Naive thymus-derived CD4-positive, alpha-beta T cell (primary cell): ENCODE measurements around the gene DYRK3. TPM values are rescaled to one million over a fixed set of nuclear protein-coding genes. Genes with fewer than 3 reads are reported as not detected.

Experiments used
- ATAC-seq: fragments of 150-1000 bp; cut with Tn5 transposase; 2 replicates; pipeline ENCODE4 v1.10.0; 2021; ENCODE audit warnings: mild to moderate bottlenecking, moderate library complexity
- CTCF ChIA-PET: fragments of 350-600 bp; sonication (Branson Sonifier 250); formaldehyde crosslinking; loops from one replicate; lab custom pipeline; 2021; ENCODE audit warnings: antibody characterized with exemption; lab: Charles Lee
- POLR2A ChIA-PET: fragments of 350-600 bp; sonication (Branson Sonifier 250); formaldehyde crosslinking; loops from one replicate; lab custom pipeline; 2021; ENCODE audit warnings: antibody characterized with exemption, inconsistent platforms; lab: Charles Lee
- DNase-seq, 9 donors: peaks; one replicate each; pipeline versions ENCODE4 v3.0.0 to v3.0.0-alpha.2; 2020 to 2022; ENCODE audit warnings: mixed read lengths in 1 of 9
- H3K27ac ChIP-seq: one replicate; pipeline ENCODE4 v1.7.0; 2013; ENCODE audit warnings: mild to moderate bottlenecking, low read depth, low read length, moderate library complexity
- H3K27me3 ChIP-seq, 2 donors: one replicate each; pipeline ENCODE4 v1.7.0; 2013; ENCODE audit warnings: low read length in 2 of 2, mild to moderate bottlenecking in 2 of 2, moderate library complexity in 2 of 2; ENCODE audit not compliant: control insufficient read depth in 2 of 2, insufficient read depth in 2 of 2
- H3K36me3 ChIP-seq, 3 experiments: 1 replicate in 2 of 3; 2 replicates in 1 of 3; pipeline ENCODE4 v1.7.0; 2013; ENCODE audit warnings: low read length in 3 of 3, mild to moderate bottlenecking in 3 of 3, moderate library complexity in 1 of 3; ENCODE audit not compliant: insufficient read depth in 3 of 3, control insufficient read depth in 2 of 3
- H3K4me1 ChIP-seq, 2 donors: one replicate each; pipeline ENCODE4 v1.7.0; 2013; ENCODE audit warnings: low read length in 2 of 2, mild to moderate bottlenecking in 2 of 2, moderate library complexity in 1 of 2; ENCODE audit not compliant: control insufficient read depth in 2 of 2, insufficient read depth in 2 of 2
- H3K4me3 ChIP-seq: 2 replicates; pipeline ENCODE4 v1.7.0; 2013; ENCODE audit warnings: mild to moderate bottlenecking, low read length
- H3K9me3 ChIP-seq, 3 experiments: 1 replicate in 2 of 3; 2 replicates in 1 of 3; pipeline ENCODE4 v1.7.0; 2013; ENCODE audit warnings: low read length in 3 of 3; ENCODE audit not compliant: control insufficient read depth in 2 of 3
- H3K27ac Mint-ChIP-seq, 9 donors: one replicate each; pipeline ENCODE4 v1.8.0; 2020 to 2022; ENCODE audit warnings: mixed read lengths in 9 of 9, mild to moderate bottlenecking in 8 of 9, moderate library complexity in 5 of 9, inconsistent platforms in 2 of 9
- H3K27me3 Mint-ChIP-seq, 5 donors: one replicate each; pipeline ENCODE4 v1.8.0; 2021 to 2022; ENCODE audit warnings: mixed read lengths in 5 of 5, mild to moderate bottlenecking in 1 of 5
- H3K36me3 Mint-ChIP-seq, 5 donors: one replicate each; pipeline ENCODE4 v1.8.0; 2020 to 2022; ENCODE audit warnings: mixed read lengths in 5 of 5, mild to moderate bottlenecking in 3 of 5, inconsistent platforms in 1 of 5
- H3K4me1 Mint-ChIP-seq, 7 donors: one replicate each; pipeline ENCODE4 v1.8.0; 2020 to 2022; ENCODE audit warnings: mixed read lengths in 7 of 7, mild to moderate bottlenecking in 3 of 7, inconsistent platforms in 1 of 7
- H3K4me3 Mint-ChIP-seq, 10 donors: one replicate each; pipeline ENCODE4 v1.8.0; 2020 to 2022; ENCODE audit warnings: mild to moderate bottlenecking in 10 of 10, mixed read lengths in 10 of 10, moderate library complexity in 6 of 10, inconsistent platforms in 2 of 10
- H3K9me3 Mint-ChIP-seq, 11 donors: one replicate each; pipeline ENCODE4 v1.8.0; 2020 to 2022; ENCODE audit warnings: mixed read lengths in 11 of 11, mild to moderate bottlenecking in 4 of 11, inconsistent platforms in 1 of 11, moderate library complexity in 1 of 11
- intact Hi-C, 2 donors: fragments of 100-400 bp; cut with micrococcal nuclease; formaldehyde crosslinking; loops; one replicate each; pipeline ENCODE4 v1.15.1; 2023
- polyA plus RNA-seq, 2 donors: library from polyadenylated mRNA; unstranded; fragments of 300-500 nt; fragmentation: Illumina TruSeq; gene quantifications; one replicate each; pipeline ENCODE4 v1.2.3, GENCODE V29; 2021
- total RNA-seq, 6 experiments: library from RNA in 5 of 6; stranded (reverse) in 5 of 6; gene quantifications; 1 replicate in 5 of 6; 2 replicates in 1 of 6; pipeline ENCODE4 v1.2.3 and lab custom pipeline; 2021 to 2026

The DYRK3 gene
- total and polyA plus RNA-seq, 7 experiments from 2014 or later, result 0.22 to 8.2 (median 0.69) TPM; not detected in 2

DNA sequence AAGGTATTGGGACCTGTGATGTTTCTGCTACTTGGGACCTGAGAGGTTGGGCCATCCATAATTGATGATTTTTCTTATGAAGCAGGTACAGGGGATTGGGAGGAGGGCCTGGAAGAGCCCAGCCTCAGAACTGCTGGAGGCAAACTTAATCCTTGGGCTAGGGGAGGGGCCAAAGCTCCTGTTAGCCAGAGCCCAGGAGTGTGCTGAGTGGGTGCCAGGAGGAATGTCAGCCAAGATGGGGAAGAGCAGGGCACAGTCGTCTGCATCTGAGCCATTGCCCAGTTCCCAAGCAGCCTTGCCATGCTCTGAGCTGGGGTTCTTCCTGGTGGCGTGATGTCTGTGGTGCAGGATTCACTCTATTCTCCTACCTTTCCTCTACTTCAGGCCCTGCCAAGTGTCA lies 55.2 kb downstream of the DYRK3 start:
- H3K4me1 Mint-ChIP-seq, result peaks cover 51 to 88% (median 85%) of the 10 kb centered on the region in 7 donors
- POLR2A ChIA-PET, result interaction anchor here (0.7 to 1.3 kb wide), 3 partner anchors 19 to 718 kb away, joined by 3 read pairs; no protein-coding TSS in a partner anchor
- intact Hi-C loops, result no loop called here
- Histone ChIP-seq H3K36me3 (peaks cover 0 to 8% (median 4%) of the 10 kb centered on the region in 3 experiments), H3K27ac (no peak overlapping the region), H3K4me1 (peaks cover 12 to 48% of the 10 kb centered on the region in 2 donors), H3K4me3 (no peak overlapping the region), H3K27me3 (no peaks in the 10 kb centered on the region), H3K9me3 (no peaks in the 10 kb centered on the region)
- DNase-seq (no peak), ATAC-seq (no peak)
- peak overlapping the region in 1 of 10 donors; percentile 29 for H3K4me3 Mint-ChIP-seq
- H3K36me3 Mint-ChIP-seq, result peaks cover 0 to 19% (median 3%) of the 10 kb centered on the region in 5 donors
- no peak overlapping the region for H3K27ac Mint-ChIP-seq
- peaks cover 0 to 2% (median 0%) of the 10 kb centered on the region in 11 donors for H3K9me3 Mint-ChIP-seq
- no peaks in the 10 kb centered on the region for H3K27me3 Mint-ChIP-seq
- CTCF ChIA-PET, result no interaction called here

DNA sequence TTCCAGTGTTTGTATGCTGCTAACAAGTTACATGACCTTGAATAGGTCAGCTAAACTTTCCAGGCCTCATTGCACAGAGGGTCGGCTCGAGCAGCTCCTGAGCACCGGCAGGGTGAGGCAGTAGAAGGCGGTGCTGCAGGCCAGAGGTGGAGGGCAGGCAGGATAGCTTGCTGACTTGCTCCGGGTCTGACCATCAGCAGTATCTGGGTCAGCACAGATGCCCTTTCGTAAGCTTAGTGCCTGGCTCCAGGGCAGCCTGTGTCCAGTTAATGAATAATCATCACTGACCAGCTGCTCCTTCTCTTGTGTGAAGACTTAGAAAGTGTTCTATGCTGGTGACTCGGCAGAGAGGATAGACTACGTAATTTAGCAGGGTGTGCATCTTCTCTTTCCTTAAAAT lies 56.3 kb downstream of the DYRK3 start:
- ATAC-seq (no peak), DNase-seq (no peak)
- CTCF ChIA-PET, result interaction anchor here (1.5 kb wide), 1 partner anchor 291 kb away, joined by 5 read pairs; no protein-coding TSS in a partner anchor
- POLR2A ChIA-PET, result interaction anchor here (1.3 kb wide), 1 partner anchor 18 kb away, joined by 3 read pairs; no protein-coding TSS in a partner anchor
- H3K4me1 ChIP-seq, result peaks cover 12 to 46% of the 10 kb centered on the region in 2 donors
- intact Hi-C loops, result no loop called here
- Mint-ChIP-seq H3K27me3 (no peaks in the 10 kb centered on the region), H3K27ac (peak overlapping the region in 2 of 9 donors; percentile 8 to 40), H3K4me1 (peaks cover 58 to 95% (median 88%) of the 10 kb centered on the region in 7 donors), H3K4me3 (no peak overlapping the region), H3K36me3 (peaks cover 2 to 28% (median 8%) of the 10 kb centered on the region in 5 donors), H3K9me3 (peaks cover 0 to 2% (median 0%) of the 10 kb centered on the region in 11 donors)
- H3K36me3 ChIP-seq, result peaks cover 0 to 17% (median 4%) of the 10 kb centered on the region in 3 experiments
- H3K9me3 ChIP-seq, result no peaks in the 10 kb centered on the region
- H3K27me3 ChIP-seq, result no peaks in the 10 kb centered on the region
- H3K27ac ChIP-seq, result no peak overlapping the region
- H3K4me3 ChIP-seq, result no peak overlapping the region

DNA sequence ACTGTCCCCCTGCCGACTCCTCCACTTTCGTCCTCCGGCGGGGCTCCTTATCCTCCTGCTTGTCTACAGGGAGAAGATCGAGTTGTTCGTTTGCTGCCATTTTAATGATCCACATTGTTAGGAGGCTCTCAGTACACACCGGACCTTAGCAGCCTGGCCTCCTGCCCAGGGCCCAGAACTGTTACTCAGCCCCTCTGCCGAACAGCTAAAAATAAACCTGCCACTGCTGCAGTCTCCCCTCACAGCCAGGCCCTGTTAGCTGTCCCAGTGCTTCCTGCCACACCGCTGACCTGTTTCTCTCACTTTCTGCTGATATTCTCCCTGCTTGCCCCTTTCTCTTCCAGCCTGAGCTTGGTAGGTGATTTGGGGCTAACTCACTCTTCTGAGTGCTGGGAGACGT lies 57.7 kb downstream of the DYRK3 start:
- Mint-ChIP-seq H3K4me1 (peaks cover 59 to 93% (median 87%) of the 10 kb centered on the region in 7 donors), H3K27ac (peak overlapping the region in 5 of 9 donors; percentile 26 to 61 (median 37)), H3K4me3 (no peak overlapping the region), H3K36me3 (peaks cover 9 to 40% (median 20%) of the 10 kb centered on the region in 5 donors), H3K9me3 (peaks cover 0 to 2% (median 0%) of the 10 kb centered on the region in 11 donors), H3K27me3 (no peaks in the 10 kb centered on the region)
- DNase-seq (no peak), ATAC-seq (no peak)
- no peaks in the 10 kb centered on the region for H3K9me3 ChIP-seq
- intact Hi-C loops, result no loop called here
- peaks cover 0 to 27% (median 4%) of the 10 kb centered on the region in 3 experiments for H3K36me3 ChIP-seq
- ChIA-PET POLR2A (interaction anchor here (0.6 kb wide), 1 partner anchor 131 kb away, joined by 4 read pairs; no protein-coding TSS in a partner anchor), CTCF (no interaction called here)
- H3K4me3 ChIP-seq, result no peak overlapping the region
- peaks cover 11 to 34% of the 10 kb centered on the region in 2 donors for H3K4me1 ChIP-seq
- H3K27ac ChIP-seq, result no peak overlapping the region
- H3K27me3 ChIP-seq, result no peaks in the 10 kb centered on the region

DNA sequence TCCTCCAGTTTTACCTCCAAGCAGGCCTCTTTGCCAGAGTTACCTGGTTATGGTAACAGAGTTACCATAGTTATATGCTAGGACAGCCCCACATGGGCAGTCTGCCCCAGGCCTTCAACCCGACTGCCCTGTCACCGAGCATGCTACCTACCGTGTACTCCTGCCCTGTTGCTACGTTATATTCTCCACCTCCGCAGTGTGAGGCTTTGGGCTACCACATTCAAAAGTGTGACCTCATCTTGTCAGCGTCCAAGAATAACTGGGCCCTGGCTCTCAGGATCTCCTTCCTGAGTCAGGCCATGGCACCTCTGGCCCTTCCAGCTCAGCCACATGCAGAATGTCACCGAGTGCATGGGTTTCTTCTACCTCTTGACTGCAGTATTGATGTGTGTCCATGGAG lies 58.3 kb downstream of the DYRK3 start:
- no peak for ATAC-seq
- POLR2A ChIA-PET, result interaction anchor here (0.6 kb wide), 1 partner anchor 131 kb away, joined by 4 read pairs; no protein-coding TSS in a partner anchor
- peaks cover 0 to 29% (median 4%) of the 10 kb centered on the region in 3 experiments for H3K36me3 ChIP-seq
- Mint-ChIP-seq H3K4me3 (no peak overlapping the region), H3K9me3 (peaks cover 0 to 2% (median 0%) of the 10 kb centered on the region in 11 donors), H3K27me3 (no peaks in the 10 kb centered on the region), H3K36me3 (peaks cover 9 to 40% (median 20%) of the 10 kb centered on the region in 5 donors), H3K4me1 (peaks cover 59 to 95% (median 89%) of the 10 kb centered on the region in 7 donors), H3K27ac (peak overlapping the region in 2 of 9 donors; percentile 37 to 53)
- H3K27me3 ChIP-seq, result no peaks in the 10 kb centered on the region
- peaks cover 11 to 34% of the 10 kb centered on the region in 2 donors for H3K4me1 ChIP-seq
- CTCF ChIA-PET, result no interaction called here
- H3K9me3 ChIP-seq, result no peaks in the 10 kb centered on the region
- H3K27ac ChIP-seq, result no peak overlapping the region
- intact Hi-C loops, result no loop called here
- DNase-seq, result no peak
- no peak overlapping the region for H3K4me3 ChIP-seq

DNA sequence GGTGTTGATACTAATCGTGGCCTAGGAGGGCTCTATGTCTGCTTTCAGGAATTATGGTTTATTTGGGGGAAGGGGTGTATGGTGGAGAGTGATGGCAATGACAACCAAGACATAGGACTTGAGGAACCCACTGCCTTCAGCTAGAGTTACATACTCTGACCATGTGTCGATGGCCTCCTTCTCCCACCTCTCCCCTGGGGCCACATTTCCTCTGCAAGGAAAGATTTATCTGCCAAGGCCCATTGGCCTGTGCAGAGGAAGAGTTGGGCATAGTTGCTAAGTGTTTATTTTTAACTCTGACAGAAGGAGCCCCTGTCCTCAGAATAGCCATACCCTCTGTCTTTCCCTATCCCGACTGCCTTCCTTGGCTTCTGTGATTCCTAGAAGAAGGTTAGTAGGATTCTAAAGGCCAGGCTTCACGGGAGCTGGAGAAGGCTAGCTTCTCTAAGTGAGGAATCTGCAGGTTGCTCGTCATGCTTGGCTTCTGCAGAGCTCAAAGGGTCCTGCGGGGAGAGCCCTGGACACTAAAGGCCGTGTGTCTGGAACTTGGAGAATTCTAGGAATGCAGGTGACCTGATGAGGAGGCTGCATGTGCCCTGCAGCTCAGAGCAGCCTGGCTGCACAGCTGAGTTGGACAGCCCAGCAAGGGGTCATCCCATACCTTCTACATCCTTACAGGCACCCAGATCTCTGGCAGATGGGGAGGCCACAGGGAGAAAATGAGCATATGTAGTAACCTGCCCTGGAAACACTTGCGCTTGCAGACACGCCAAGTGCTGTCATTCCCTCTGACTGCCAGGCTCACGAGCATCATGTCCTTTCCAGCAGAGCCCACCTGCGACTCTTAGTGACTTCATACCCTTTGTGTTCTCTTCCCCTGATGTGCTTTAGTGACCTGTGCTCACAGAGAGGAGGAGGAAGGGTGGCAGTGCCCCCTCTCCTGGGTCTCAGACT lies 59.1 kb downstream of the DYRK3 start:
- Mint-ChIP-seq H3K4me1 (peaks cover 59 to 95% (median 89%) of the 10 kb centered on the region in 7 donors), H3K36me3 (peaks cover 9 to 44% (median 20%) of the 10 kb centered on the region in 5 donors), H3K9me3 (peaks cover 0 to 2% (median 0%) of the 10 kb centered on the region in 11 donors), H3K27ac (peak overlapping the region in 1 of 9 donors; percentile 57), H3K27me3 (no peaks in the 10 kb centered on the region), H3K4me3 (no peak overlapping the region)
- Histone ChIP-seq H3K4me3 (no peak overlapping the region), H3K27me3 (no peaks in the 10 kb centered on the region), H3K27ac (no peak overlapping the region), H3K4me1 (peaks cover 11 to 29% of the 10 kb centered on the region in 2 donors), H3K36me3 (peaks cover 0 to 29% (median 4%) of the 10 kb centered on the region in 3 experiments), H3K9me3 (no peaks in the 10 kb centered on the region)
- ATAC-seq, result no peak
- intact Hi-C loops, result no loop called here
- no peak for DNase-seq
- CTCF ChIA-PET, result interaction anchor here (0.6 to 1.1 kb wide), 3 partner anchors 31 to 62 kb away, joined by 3 to 4 read pairs (median 3); no protein-coding TSS in a partner anchor
- POLR2A ChIA-PET, result no interaction called here

DNA sequence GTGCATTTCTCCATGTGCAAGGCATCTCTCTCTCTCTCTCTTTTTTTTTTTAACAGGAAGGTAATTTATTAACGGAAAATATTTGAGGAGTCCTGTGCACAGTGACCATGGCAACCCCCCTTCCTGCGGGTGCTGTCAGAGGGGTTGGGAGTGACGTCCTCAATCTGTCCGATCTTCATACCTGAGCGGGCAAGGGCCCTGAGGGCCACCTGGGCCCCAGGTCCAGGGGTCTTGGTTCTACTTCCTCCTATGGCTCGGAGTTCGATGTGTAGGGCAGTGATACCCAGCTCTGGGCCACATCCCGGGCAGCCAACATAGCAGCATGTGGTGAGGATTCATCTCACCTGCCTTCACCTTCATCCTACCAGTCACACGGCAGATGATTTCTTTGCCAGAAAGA lies 60.4 kb downstream of the DYRK3 start:
- Histone ChIP-seq H3K4me3 (no peak overlapping the region), H3K4me1 (peaks cover 11 to 18% of the 10 kb centered on the region in 2 donors), H3K27me3 (no peaks in the 10 kb centered on the region), H3K36me3 (peaks cover 0 to 29% (median 4%) of the 10 kb centered on the region in 3 experiments), H3K27ac (no peak overlapping the region), H3K9me3 (no peaks in the 10 kb centered on the region)
- H3K4me1 Mint-ChIP-seq, result peaks cover 59 to 95% (median 89%) of the 10 kb centered on the region in 7 donors
- H3K4me3 Mint-ChIP-seq, result peak overlapping the region in 1 of 10 donors; percentile 37
- CTCF ChIA-PET, result interaction anchor here (1.1 kb wide), 1 partner anchor 33 kb away, joined by 4 read pairs; no protein-coding TSS in a partner anchor
- DNase-seq (no peak), ATAC-seq (no peak)
- peaks cover 12 to 44% (median 20%) of the 10 kb centered on the region in 5 donors for H3K36me3 Mint-ChIP-seq
- H3K9me3 Mint-ChIP-seq, result peaks cover 0 to 2% (median 0%) of the 10 kb centered on the region in 11 donors
- POLR2A ChIA-PET, result no interaction called here
- peak overlapping the region in 2 of 9 donors; percentile 58 to 61 for H3K27ac Mint-ChIP-seq
- no peaks in the 10 kb centered on the region for H3K27me3 Mint-ChIP-seq
- intact Hi-C loops, result no loop called here
